B cell (primary cell): ENCODE measurements around the gene C11orf86. TPM values are rescaled to one million over a fixed set of nuclear protein-coding genes. Genes with fewer than 3 reads are reported as not detected.

Source experiments
- ATAC-seq: fragments of 200-7000 bp; cut with Tn5 transposase; one replicate; pipeline ENCODE4 v1.10.0; 2021; ENCODE audit warnings: low read depth, mild to moderate bottlenecking, moderate number of reproducible peaks, moderate library complexity
- CTCF ChIA-PET: fragments of 350-600 bp; sonication (Branson Sonifier 250); formaldehyde crosslinking; loops from one replicate; lab custom pipeline; 2021; ENCODE audit warnings: antibody characterized with exemption, inconsistent platforms; lab: Charles Lee
- POLR2A ChIA-PET: fragments of 350-600 bp; sonication (Branson Sonifier 250); formaldehyde crosslinking; loops from one replicate; lab custom pipeline; 2021; ENCODE audit warnings: antibody characterized with exemption; lab: Charles Lee
- DNase-seq: peaks from one replicate; pipeline ENCODE4 v3.0.0; 2013
- H2AFZ ChIP-seq: 2 replicates; pipeline ENCODE4 v1.6.1; 2012; ENCODE audit warnings: mild to moderate bottlenecking, low read depth, low read length; ENCODE audit not compliant: insufficient read depth, poor library complexity, severe bottlenecking
- H3K27ac ChIP-seq, 2 donors: 1 replicate in 1 of 2; 2 replicates in 1 of 2; pipeline ENCODE4 v1.5.1; 2012 to 2013; ENCODE audit warnings: low read length in 2 of 2, mild to moderate bottlenecking in 2 of 2, moderate library complexity in 1 of 2
- H3K27me3 ChIP-seq, 4 experiments: fragments of 200-600 bp in 1 of 4; sonication (generic) in 1 of 4; replicated peaks in 1 of 4; 1 replicate in 2 of 4; 2 replicates in 2 of 4; pipeline versions ENCODE4 v1.6.1 to v1.7.0; 2013 to 2016; ENCODE audit warnings: low read length in 3 of 4, mild to moderate bottlenecking in 2 of 4, mixed read lengths in 1 of 4, moderate library complexity in 1 of 4; ENCODE audit not compliant: insufficient read depth in 4 of 4, control insufficient read depth in 3 of 4; ENCODE audit errors: control extremely low read depth in 1 of 4
- H3K36me3 ChIP-seq, 2 experiments: replicated peaks in 1 of 2; 1 replicate in 1 of 2; 2 replicates in 1 of 2; pipeline versions ENCODE4 v1.6.1 to v1.7.1; 2013; ENCODE audit warnings: low read length in 1 of 2; ENCODE audit not compliant: insufficient read depth in 2 of 2, control insufficient read depth in 1 of 2; ENCODE audit errors: control extremely low read depth in 1 of 2, extremely low read depth in 1 of 2
- H3K4me1 ChIP-seq, 2 donors: fragments of 200-600 bp in 1 of 2; sonication (generic) in 1 of 2; 1 replicate in 1 of 2; 2 replicates in 1 of 2; pipeline versions ENCODE4 v1.5.1 to v1.6.1; 2013 to 2017; ENCODE audit warnings: low read length in 2 of 2; ENCODE audit not compliant: control insufficient read depth in 2 of 2, insufficient read depth in 2 of 2
- H3K4me2 ChIP-seq: replicated peaks from 2 replicates; pipeline ENCODE3; 2012; ENCODE audit warnings: mild to moderate bottlenecking, low read depth, low read length; ENCODE audit not compliant: poor library complexity, severe bottlenecking
- H3K4me3 ChIP-seq, 5 experiments: fragments of 200-600 bp in 1 of 5; sonication (generic) in 1 of 5; 1 replicate in 3 of 5; 2 replicates in 2 of 5; pipeline versions ENCODE4 v1.5.1 to v1.7.0; 2011 to 2016; ENCODE audit warnings: low read length in 4 of 5, mild to moderate bottlenecking in 4 of 5, low read depth in 2 of 5, control low read depth in 1 of 5, moderate library complexity in 1 of 5; ENCODE audit not compliant: insufficient read depth in 1 of 5; ENCODE audit errors: control extremely low read depth in 1 of 5, extremely low read depth in 1 of 5
- H3K79me2 ChIP-seq: fragments of 200-600 bp; sonication (generic); one replicate; pipeline ENCODE4 v1.6.0; 2016; ENCODE audit warnings: low read length; ENCODE audit not compliant: control insufficient read depth, insufficient read depth
- H3K9ac ChIP-seq: fragments of 200-600 bp; sonication (generic); 2 replicates; pipeline ENCODE4 v1.6.1; 2017; ENCODE audit warnings: mild to moderate bottlenecking, low read length, moderate library complexity
- H3K9me3 ChIP-seq, 3 donors: one replicate each; pipeline versions ENCODE4 v1.6.1 to v1.7.1; 2013; ENCODE audit warnings: low read length in 2 of 3; ENCODE audit not compliant: control insufficient read depth in 2 of 3, insufficient read depth in 1 of 3; ENCODE audit errors: control extremely low read depth in 1 of 3
- H4K20me1 ChIP-seq: 2 replicates; pipeline ENCODE4 v1.6.0; 2012; ENCODE audit warnings: mild to moderate bottlenecking, low read length; ENCODE audit not compliant: insufficient read depth, control insufficient read depth, poor library complexity, severe bottlenecking
- H3K27ac Mint-ChIP-seq: one replicate; pipeline ENCODE4 v1.8.0; 2021; ENCODE audit warnings: mixed read lengths
- H3K27me3 Mint-ChIP-seq: one replicate; pipeline ENCODE4 v1.8.0; 2021; ENCODE audit warnings: mixed read lengths
- H3K4me1 Mint-ChIP-seq: one replicate; pipeline ENCODE4 v1.8.0; 2021; ENCODE audit warnings: mixed read lengths
- H3K4me3 Mint-ChIP-seq: one replicate; pipeline ENCODE4 v1.8.0; 2021; ENCODE audit warnings: mixed read lengths
- H3K9me3 Mint-ChIP-seq: one replicate; pipeline ENCODE4 v1.8.0; 2022; ENCODE audit warnings: mixed read lengths; ENCODE audit not compliant: insufficient read depth
- EZH2 ChIP-seq: IDR thresholded peaks from 2 replicates; pipeline ENCODE4 v1.6.1; 2012; ENCODE audit warnings: borderline replicate concordance, low read depth, mild to moderate bottlenecking, moderate library complexity, low read length; ENCODE audit not compliant: insufficient read depth, poor library complexity, severe bottlenecking
- WGBS: methylation state at CpG from one replicate; pipeline ENCODE4 v1.1.5; 2013; ENCODE audit warnings: missing lambda C conversion rate; ENCODE audit not compliant: insufficient coverage; 5-methylcytosine and 5-hydroxymethylcytosine counted together
- intact Hi-C: fragments of 100-400 bp; cut with micrococcal nuclease; formaldehyde crosslinking; loops from one replicate; pipeline ENCODE4 v1.10.0; 2022
- polyA plus RNA-seq: library from polyadenylated mRNA; depleted of rRNA; stranded (reverse); fragments of >200 nt; gene quantifications from 2 replicates; pipeline ENCODE4 v1.2.3, GENCODE V29; 2012
- total RNA-seq, 2 donors: library from RNA; stranded (reverse); fragments of 120-200 nt in 1 of 2; gene quantifications; 1 replicate in 1 of 2; 2 replicates in 1 of 2; pipeline versions ENCODE4 v1.2.3 to v1.2.4, GENCODE V29; 2013 to 2022
- TF ChIP-seq, protein P1 (sequence below): fragments of 200-600 bp; IDR thresholded peaks from one replicate; pipeline ENCODE4 v1.8.0; 2022; ENCODE audit warnings: antibody characterized with exemption, mild to moderate bottlenecking

Gene C11orf86
- total and polyA plus RNA-seq, 2 donors (not counting 1 experiment from before 2014, with no cell fraction given) = not detected

DNA sequence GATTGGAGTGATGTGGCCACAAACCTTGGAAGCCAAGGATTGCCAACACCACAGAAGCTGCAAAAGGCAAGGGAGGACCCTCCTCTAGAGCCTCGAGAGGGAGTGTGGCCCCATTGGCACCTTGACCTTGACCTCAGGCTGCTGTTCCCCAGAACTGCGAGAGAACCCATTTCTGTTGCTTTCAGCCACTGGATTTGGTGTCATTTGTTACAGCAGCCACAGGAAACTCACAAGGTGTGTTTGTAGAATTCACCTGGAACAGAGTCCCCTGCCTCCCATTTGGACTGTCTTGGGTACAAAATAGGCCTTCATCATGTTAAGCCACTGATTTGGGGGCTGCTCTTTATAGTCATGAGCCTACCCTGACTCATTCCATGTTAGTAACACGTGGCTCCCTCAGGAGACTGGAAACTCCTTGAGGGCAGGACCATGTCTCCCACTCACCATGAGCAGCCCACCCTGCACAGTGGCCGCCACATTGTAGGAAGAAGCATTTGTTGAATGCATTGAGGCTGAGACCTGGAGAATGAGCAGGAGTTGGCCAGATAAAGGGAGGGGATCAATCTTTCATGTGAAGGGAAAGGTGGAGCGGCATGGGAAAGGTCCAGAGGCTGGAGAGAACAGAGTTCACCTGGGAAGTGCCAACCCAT, 8.3 kb downstream of the C11orf86 start:
- 84% methylated on average over 4 of the region's 5 CpGs for WGBS
- intact Hi-C loops = no loop called here
- Mint-ChIP-seq H3K27me3 (peaks cover 40% of the 10 kb centered on the region), H3K4me1 (no peaks in the 10 kb centered on the region), H3K9me3 (peaks cover 2% of the 10 kb centered on the region), H3K27ac (no peak overlapping the region), H3K4me3 (no peak overlapping the region)
- CTCF ChIA-PET = no interaction called here
- Histone ChIP-seq H3K27me3 (peaks cover 0 to 17% (median 0%) of the 10 kb centered on the region in 4 experiments), H3K4me1 (no peaks in the 10 kb centered on the region), H3K4me2 (no peak overlapping the region), H3K27ac (no peak overlapping the region), H2AFZ (no peak overlapping the region), H3K36me3 (no peaks in the 10 kb centered on the region), H3K9ac (no peak overlapping the region), H3K79me2 (no peaks in the 10 kb centered on the region), H4K20me1 (no peaks in the 10 kb centered on the region), H3K9me3 (peaks cover 0 to 11% (median 0%) of the 10 kb centered on the region in 3 donors), H3K4me3 (no peak overlapping the region)
- POLR2A ChIA-PET = no interaction called here
- no peak for TF ChIP-seq EZH2
- TF ChIP-seq, protein P1, sequence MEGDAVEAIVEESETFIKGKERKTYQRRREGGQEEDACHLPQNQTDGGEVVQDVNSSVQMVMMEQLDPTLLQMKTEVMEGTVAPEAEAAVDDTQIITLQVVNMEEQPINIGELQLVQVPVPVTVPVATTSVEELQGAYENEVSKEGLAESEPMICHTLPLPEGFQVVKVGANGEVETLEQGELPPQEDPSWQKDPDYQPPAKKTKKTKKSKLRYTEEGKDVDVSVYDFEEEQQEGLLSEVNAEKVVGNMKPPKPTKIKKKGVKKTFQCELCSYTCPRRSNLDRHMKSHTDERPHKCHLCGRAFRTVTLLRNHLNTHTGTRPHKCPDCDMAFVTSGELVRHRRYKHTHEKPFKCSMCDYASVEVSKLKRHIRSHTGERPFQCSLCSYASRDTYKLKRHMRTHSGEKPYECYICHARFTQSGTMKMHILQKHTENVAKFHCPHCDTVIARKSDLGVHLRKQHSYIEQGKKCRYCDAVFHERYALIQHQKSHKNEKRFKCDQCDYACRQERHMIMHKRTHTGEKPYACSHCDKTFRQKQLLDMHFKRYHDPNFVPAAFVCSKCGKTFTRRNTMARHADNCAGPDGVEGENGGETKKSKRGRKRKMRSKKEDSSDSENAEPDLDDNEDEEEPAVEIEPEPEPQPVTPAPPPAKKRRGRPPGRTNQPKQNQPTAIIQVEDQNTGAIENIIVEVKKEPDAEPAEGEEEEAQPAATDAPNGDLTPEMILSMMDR = no peak
- ATAC-seq (no peak), DNase-seq (no peak)

DNA sequence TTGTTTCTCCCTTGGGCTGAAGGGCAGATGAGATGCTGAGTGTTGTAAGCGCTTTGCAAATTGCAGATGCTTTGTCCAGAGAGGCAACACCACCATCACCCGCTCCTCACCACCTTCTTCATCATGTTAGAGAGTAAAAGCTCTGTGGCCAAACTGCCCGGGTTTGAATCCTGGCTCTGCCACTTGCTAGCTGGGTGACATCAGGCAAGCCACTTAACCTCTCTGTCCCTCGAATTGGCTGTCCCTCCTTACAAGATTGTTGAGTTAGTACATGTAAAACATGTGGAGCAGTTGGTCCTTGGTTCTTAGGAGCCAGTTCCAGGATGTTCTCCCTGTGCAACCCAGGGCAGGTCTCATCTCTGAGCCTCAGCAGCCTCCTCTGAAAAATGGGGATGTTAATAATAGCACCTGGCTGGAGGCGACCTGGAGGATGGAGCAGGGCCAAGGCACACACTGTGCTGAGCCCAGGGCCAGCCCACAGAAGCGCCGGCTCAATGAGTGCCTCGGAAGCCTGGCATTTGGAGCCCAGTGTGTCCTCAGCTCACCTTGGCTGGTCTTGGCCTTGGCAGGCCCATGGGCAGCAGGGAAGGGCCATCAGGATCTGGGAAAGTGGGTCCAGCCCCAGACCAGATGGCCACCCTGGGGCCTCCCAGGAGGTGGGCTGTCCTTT, 10.5 kb downstream of the C11orf86 start:
- Mint-ChIP-seq H3K27ac (no peak overlapping the region), H3K4me3 (no peak overlapping the region), H3K27me3 (peaks cover 41% of the 10 kb centered on the region), H3K9me3 (no peaks in the 10 kb centered on the region), H3K4me1 (no peaks in the 10 kb centered on the region)
- H4K20me1 ChIP-seq = no peaks in the 10 kb centered on the region
- no peak overlapping the region for H2AFZ ChIP-seq
- H3K9ac ChIP-seq = no peak overlapping the region
- H3K79me2 ChIP-seq = no peaks in the 10 kb centered on the region
- no peak for TF ChIP-seq EZH2
- TF ChIP-seq, protein P1 = no peak
- no peak overlapping the region for H3K4me2 ChIP-seq
- no peak overlapping the region for H3K4me3 ChIP-seq
- H3K27ac ChIP-seq = no peak overlapping the region
- POLR2A ChIA-PET = no interaction called here
- peaks cover 0 to 14% (median 0%) of the 10 kb centered on the region in 4 experiments for H3K27me3 ChIP-seq
- intact Hi-C loops = no loop called here
- DNase-seq (no peak), ATAC-seq (no peak)
- no peaks in the 10 kb centered on the region for H3K4me1 ChIP-seq
- H3K9me3 ChIP-seq = no peaks in the 10 kb centered on the region
- CTCF ChIA-PET = no interaction called here
- 89% methylated on average over 4 of the region's 8 CpGs for WGBS
- no peaks in the 10 kb centered on the region for H3K36me3 ChIP-seq
